Loucy (cell line): ENCODE results near the gene SRA1.

Experiments used
- CTCF ChIP-seq: fragments of 200-600 bp; sonication (generic); conservative IDR thresholded peaks from 2 replicates; pipeline ENCODE4 v1.5.1; 2014; ENCODE audit warnings: mild to moderate bottlenecking, antibody characterized with exemption, low read length
- EZH2phosphoT487 ChIP-seq: fragments of 200-600 bp; IDR thresholded peaks from 2 replicates; pipeline ENCODE4 v1.6.1; 2018; ENCODE audit warnings: antibody characterized with exemption, mild to moderate bottlenecking, moderate library complexity, borderline replicate concordance

GRCh38 chr5:140544986-140545385 is 12.3 kb downstream of the SRA1 start:
- no peak for TF ChIP-seq CTCF
- no peak for TF ChIP-seq EZH2phosphoT487
